Tibial nerve (tissue), 4 donors: ENCODE data around the gene TCAP. TPM values are rescaled to one million over a fixed set of nuclear protein-coding genes. Genes with fewer than 3 reads are reported as not detected.

Experiments used
- DNase-seq, 2 donors: peaks; one replicate each; pipeline ENCODE4 v3.0.0-alpha.2; 2019; ENCODE audit warnings: low spot score in 2 of 2
- H3K27ac ChIP-seq, 4 donors: fragments of 200-600 bp; sonication (generic) in 3 of 4; one replicate each; pipeline ENCODE4 v1.5.1; 2017 to 2019; ENCODE audit warnings: mild to moderate bottlenecking in 1 of 4
- H3K27me3 ChIP-seq, 2 donors: fragments of 200-600 bp; sonication (generic) in 1 of 2; one replicate each; pipeline versions ENCODE4 v1.5.1 to v1.6.0; 2017 to 2019
- H3K36me3 ChIP-seq, 3 donors: fragments of 200-600 bp; sonication (generic); one replicate each; pipeline ENCODE4 v1.5.1; 2018 to 2019
- H3K4me1 ChIP-seq, 4 donors: fragments of 200-600 bp; sonication (generic) in 3 of 4; one replicate each; pipeline ENCODE4 v1.5.1; 2017 to 2019
- H3K4me3 ChIP-seq, 4 donors: fragments of 200-600 bp; sonication (generic) in 3 of 4; one replicate each; pipeline ENCODE4 v1.5.1; 2017 to 2019; ENCODE audit warnings: mild to moderate bottlenecking in 1 of 4, moderate library complexity in 1 of 4
- H3K9me3 ChIP-seq, 4 donors: fragments of 200-600 bp; sonication (generic) in 3 of 4; one replicate each; pipeline ENCODE4 v1.5.1; 2017 to 2019
- CTCF ChIP-seq, 5 experiments: fragments of 200-600 bp in 3 of 5; fragments of 450-650 bp in 2 of 5; sonication (generic) in 3 of 5; IDR thresholded peaks; one replicate each; pipeline ENCODE4 v1.5.1; 2016 to 2019; ENCODE audit warnings: antibody characterized with exemption in 5 of 5, mild to moderate bottlenecking in 3 of 5, moderate library complexity in 2 of 5
- EP300 ChIP-seq, 2 donors: sonication (generic); formaldehyde crosslinking; IDR thresholded peaks; one replicate each; pipeline ENCODE4 v1.6.1; 2017; ENCODE audit warnings: antibody characterized with exemption in 2 of 2, mild to moderate bottlenecking in 1 of 2
- POLR2A ChIP-seq, 2 donors: fragments of 450-650 bp; IDR thresholded peaks; one replicate each; pipeline ENCODE4 v1.6.1; 2017; ENCODE audit warnings: antibody characterized with exemption in 2 of 2, mild to moderate bottlenecking in 2 of 2, moderate library complexity in 2 of 2
- WGBS, 2 donors: methylation state at CpG; one replicate each; pipeline ENCODE4 v1.1.5; 2018; 5-methylcytosine and 5-hydroxymethylcytosine counted together
- total RNA-seq, 4 donors: library from RNA; depleted of rRNA; stranded (reverse); fragments of >200 nt; gene quantifications; one replicate each; pipeline ENCODE4 v1.1.0, GENCODE V29; 2016

The TCAP gene
- total RNA-seq, 4 donors from 2014 or later = 0.30 to 5.5 (median 0.61) TPM

- H3K27me3 ChIP-seq = peaks cover 7 to 30% of the 10 kb centered on the region in 2 donors
- no peak overlapping the region for H3K4me3 ChIP-seq
- DNase-seq = no peak
- no peak for TF ChIP-seq EP300 (IDR thresholded peaks at IDR 0.05)
- no peak for TF ChIP-seq CTCF (IDR thresholded peaks at IDR 0.05)
- TF ChIP-seq POLR2A (IDR thresholded peaks at IDR 0.05) = no peak
- H3K9me3 ChIP-seq = no peaks in the 10 kb centered on the region
- no peaks in the 10 kb centered on the region for H3K36me3 ChIP-seq
- H3K4me1 ChIP-seq = peaks cover 0 to 62% (median 28%) of the 10 kb centered on the region in 4 donors
- 58 to 66% methylated on average over 16 of the region's 16 CpGs for WGBS, 2 donors
- H3K27ac ChIP-seq = no peak overlapping the region
Observed at GRCh38 chr17:39622380-39623006, 42.7 kb upstream of the TCAP start.

- no peak overlapping the region for H3K4me3 ChIP-seq
- DNase-seq = peak; percentile 71 to 89
- no peaks in the 10 kb centered on the region for H3K36me3 ChIP-seq
- peak overlapping the region in 1 of 4 donors; percentile 15 for H3K27ac ChIP-seq
- WGBS, 2 donors = 6 to 7% methylated on average over 11 to 12 of the region's 16 CpGs
- H3K4me1 ChIP-seq = peaks cover 0 to 59% (median 26%) of the 10 kb centered on the region in 4 donors
- no peaks in the 10 kb centered on the region for H3K9me3 ChIP-seq
- TF ChIP-seq EP300 (IDR thresholded peaks at IDR 0.05) (no peak), CTCF (IDR thresholded peaks at IDR 0.05) (peak; percentile 92 to 96 (median 93)), POLR2A (IDR thresholded peaks at IDR 0.05) (no peak)
- H3K27me3 ChIP-seq = peaks cover 7 to 39% of the 10 kb centered on the region in 2 donors
Observed at GRCh38 chr17:39623356-39623950, 41.7 kb upstream of the TCAP start.

- H3K36me3 ChIP-seq = no peaks in the 10 kb centered on the region
- H3K27ac ChIP-seq = no peak overlapping the region
- 65 to 70% methylated on average over 8 of the region's 8 CpGs for WGBS, 2 donors
- peaks cover 7 to 48% of the 10 kb centered on the region in 2 donors for H3K27me3 ChIP-seq
- no peak for DNase-seq
- TF ChIP-seq CTCF (IDR thresholded peaks at IDR 0.05) (no peak), EP300 (IDR thresholded peaks at IDR 0.05) (no peak), POLR2A (IDR thresholded peaks at IDR 0.05) (no peak)
- H3K4me3 ChIP-seq = no peak overlapping the region
- H3K4me1 ChIP-seq = peaks cover 0 to 52% (median 23%) of the 10 kb centered on the region in 4 donors
- no peaks in the 10 kb centered on the region for H3K9me3 ChIP-seq
Observed at GRCh38 chr17:39624313-39624712, 40.8 kb upstream of the TCAP start.

GRCh38 chr17:39625198-39625785 is 39.9 kb upstream of the TCAP start:
- Histone ChIP-seq H3K27me3 (peaks cover 7 to 52% of the 10 kb centered on the region in 2 donors), H3K4me3 (no peak overlapping the region), H3K36me3 (no peaks in the 10 kb centered on the region), H3K9me3 (no peaks in the 10 kb centered on the region), H3K4me1 (peaks cover 0 to 52% (median 23%) of the 10 kb centered on the region in 4 donors), H3K27ac (peak overlapping the region in 1 of 4 donors; percentile 62)
- 45 to 47% methylated on average over 4 to 5 of the region's 5 CpGs for WGBS, 2 donors
- TF ChIP-seq CTCF (IDR thresholded peaks at IDR 0.05) (no peak), EP300 (IDR thresholded peaks at IDR 0.05) (no peak), POLR2A (IDR thresholded peaks at IDR 0.05) (no peak)
- DNase-seq = no peak
